Fibroblast of lung (primary cell): ENCODE results near the gene ODAD4.

ENCODE experiments used
- EZH2 ChIP-seq: IDR thresholded peaks from 2 replicates; pipeline ENCODE4 v1.5.1; 2012; ENCODE audit warnings: low read length, control low read depth, mild to moderate bottlenecking; ENCODE audit errors: missing control alignments
- TF ChIP-seq, protein P1 (sequence below), 2 donors: IDR thresholded peaks in 1 of 2; conservative IDR thresholded peaks in 1 of 2; 1 replicate in 1 of 2; 2 replicates in 1 of 2; pipeline ENCODE4 v1.5.1; 2011 to 2012; ENCODE audit warnings: low read length in 2 of 2, control low read depth in 1 of 2, inconsistent platforms in 1 of 2, low read depth in 1 of 2, mild to moderate bottlenecking in 1 of 2

DNA sequence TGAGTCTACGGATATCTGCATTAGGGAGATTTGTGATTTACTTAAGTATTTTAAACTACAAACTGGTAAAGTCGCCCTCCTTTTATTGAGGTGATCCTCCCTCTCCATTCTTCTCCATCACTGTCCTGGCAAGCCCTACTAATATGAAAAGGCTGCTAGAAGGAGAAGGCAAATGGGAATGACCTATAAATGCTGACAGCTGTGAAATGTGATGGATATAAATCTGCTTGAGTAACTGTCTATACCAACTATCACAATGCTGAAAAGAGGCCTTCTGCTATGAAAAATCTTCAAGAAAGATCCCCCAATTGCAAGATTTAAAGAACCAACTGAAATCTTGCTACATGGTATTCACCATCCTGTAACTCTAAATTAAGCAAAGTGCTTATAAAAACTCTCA lies 71.3 kb downstream of the ODAD4 start:
- TF ChIP-seq, protein P1, sequence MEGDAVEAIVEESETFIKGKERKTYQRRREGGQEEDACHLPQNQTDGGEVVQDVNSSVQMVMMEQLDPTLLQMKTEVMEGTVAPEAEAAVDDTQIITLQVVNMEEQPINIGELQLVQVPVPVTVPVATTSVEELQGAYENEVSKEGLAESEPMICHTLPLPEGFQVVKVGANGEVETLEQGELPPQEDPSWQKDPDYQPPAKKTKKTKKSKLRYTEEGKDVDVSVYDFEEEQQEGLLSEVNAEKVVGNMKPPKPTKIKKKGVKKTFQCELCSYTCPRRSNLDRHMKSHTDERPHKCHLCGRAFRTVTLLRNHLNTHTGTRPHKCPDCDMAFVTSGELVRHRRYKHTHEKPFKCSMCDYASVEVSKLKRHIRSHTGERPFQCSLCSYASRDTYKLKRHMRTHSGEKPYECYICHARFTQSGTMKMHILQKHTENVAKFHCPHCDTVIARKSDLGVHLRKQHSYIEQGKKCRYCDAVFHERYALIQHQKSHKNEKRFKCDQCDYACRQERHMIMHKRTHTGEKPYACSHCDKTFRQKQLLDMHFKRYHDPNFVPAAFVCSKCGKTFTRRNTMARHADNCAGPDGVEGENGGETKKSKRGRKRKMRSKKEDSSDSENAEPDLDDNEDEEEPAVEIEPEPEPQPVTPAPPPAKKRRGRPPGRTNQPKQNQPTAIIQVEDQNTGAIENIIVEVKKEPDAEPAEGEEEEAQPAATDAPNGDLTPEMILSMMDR (conservative IDR thresholded peaks at IDR 0.05 in 1 of 2, IDR thresholded peaks at IDR 0.05 in 1 of 2; ENCODE audit: low read depth in 1 of 2, low read length in 2 of 2): no peak
- no peak for TF ChIP-seq EZH2
